A673 (cell line): ENCODE measurements around the gene MORC3. TPM values are rescaled to one million over a fixed set of nuclear protein-coding genes. Genes with fewer than 3 reads are reported as not detected.

Source experiments
- BruUV-seq: library from RNA; stranded (reverse); fragments of 400-500 nt; replicated peaks from 2 replicates; lab custom pipeline; 2021; lab: Mats Ljungman, UMichigan
- CTCF ChIA-PET: fragments of 300-600 bp; sonication (Branson Sonifier 250); formaldehyde crosslinking; loops from one replicate; lab custom pipeline; 2022; ENCODE audit warnings: antibody characterized with exemption; lab: Charles Lee
- POLR2A ChIA-PET: fragments of 300-600 bp; sonication (Branson Sonifier 250); formaldehyde crosslinking; loops from one replicate; lab custom pipeline; 2022; ENCODE audit warnings: antibody characterized with exemption; ENCODE audit not compliant: low non-redundant PET; lab: Charles Lee
- DNase-seq: peaks from one replicate; pipeline ENCODE4 v3.0.0-alpha.2; 2015; ENCODE audit warnings: low spot score
- H3K27ac ChIP-seq: fragments of 200-600 bp; sonication (generic); 2 replicates; pipeline ENCODE4 v1.5.1; 2016; ENCODE audit warnings: mixed run types, low read depth, mild to moderate bottlenecking, mixed read lengths, antibody characterized with exemption, low read length; ENCODE audit not compliant: poor library complexity, severe bottlenecking
- H3K27me3 ChIP-seq: fragments of 200-600 bp; sonication (generic); replicated peaks from 2 replicates; pipeline ENCODE4 v1.6.1; 2017; ENCODE audit warnings: mixed run types, low read depth, mild to moderate bottlenecking, mixed read lengths, antibody characterized with exemption, low read length; ENCODE audit not compliant: insufficient read depth, poor library complexity
- H3K36me3 ChIP-seq: fragments of 200-600 bp; sonication (generic); 2 replicates; pipeline ENCODE4 v1.6.1; 2016; ENCODE audit warnings: mixed run types, mild to moderate bottlenecking, mixed read lengths, antibody characterized with exemption, low read length; ENCODE audit not compliant: insufficient read depth, poor library complexity, severe bottlenecking
- H3K4me1 ChIP-seq: fragments of 200-600 bp; sonication (generic); 2 replicates; pipeline ENCODE4 v1.6.1; 2017; ENCODE audit warnings: mixed run types, mild to moderate bottlenecking, mixed read lengths, antibody characterized with exemption, low read length; ENCODE audit not compliant: insufficient read depth, poor library complexity, severe bottlenecking
- H3K4me3 ChIP-seq: fragments of 200-600 bp; sonication (generic); 2 replicates; pipeline ENCODE4 v1.5.1; 2016; ENCODE audit warnings: low read depth, mixed run types, mild to moderate bottlenecking, mixed read lengths, low read length; ENCODE audit not compliant: poor library complexity, severe bottlenecking
- H3K9me3 ChIP-seq: fragments of 200-600 bp; sonication (generic); 2 replicates; pipeline ENCODE4 v1.6.1; 2016; ENCODE audit warnings: mixed run types, low read depth, mild to moderate bottlenecking, mixed read lengths, antibody characterized with exemption, low read length; ENCODE audit not compliant: poor library complexity, severe bottlenecking
- CTCF ChIP-seq: fragments of 300-800, 200-600 bp; sonication (generic); conservative IDR thresholded peaks from 2 replicates; pipeline ENCODE4 v1.5.1; 2017; ENCODE audit warnings: low read depth, mild to moderate bottlenecking, antibody characterized with exemption, low read length, moderate library complexity, mixed read lengths
- EZH2 ChIP-seq: fragments of 200-600 bp; sonication (generic); IDR thresholded peaks from 2 replicates; pipeline ENCODE4 v1.6.1; 2017; ENCODE audit warnings: borderline replicate concordance, low read depth, mild to moderate bottlenecking, mixed read lengths, antibody characterized with exemption, low read length; ENCODE audit not compliant: poor library complexity, severe bottlenecking
- intact Hi-C: fragments of 100-400 bp; cut with micrococcal nuclease; formaldehyde crosslinking; loops from one replicate; pipeline ENCODE4 v1.10.0; 2022; ENCODE audit not compliant: unreplicated experiment
- total RNA-seq: library from RNA; stranded (reverse); gene quantifications from 2 replicates; pipeline ENCODE4 v1.2.3, GENCODE V29; 2021

Gene MORC3
- total RNA-seq, 1 experiment from 2014 or later = 30.0 TPM

- ChIA-PET CTCF (no interaction called here), POLR2A (no interaction called here)
- H3K27ac ChIP-seq = peak overlapping the region; percentile 80
- H3K4me3 ChIP-seq = peak overlapping the region; percentile 70
- no TSS peak for BruUV-seq
- no peaks in the 10 kb centered on the region for H3K27me3 ChIP-seq
- H3K9me3 ChIP-seq = no peaks in the 10 kb centered on the region
- H3K36me3 ChIP-seq = peaks cover 13% of the 10 kb centered on the region
- no peak for TF ChIP-seq EZH2
- TF ChIP-seq CTCF = no peak
- peaks cover 30% of the 10 kb centered on the region for H3K4me1 ChIP-seq
- no peak for DNase-seq
- intact Hi-C loops = loop anchor here (2.0 to 5.0 kb wide), 2 partner anchors 228 to 244 kb away; partner anchors contain the start of gene DOP1B
Measured at GRCh38 chr21:36384885-36385232, 64.9 kb downstream of the MORC3 start.

GRCh38 chr21:36385233-36386030 lies 65.4 kb downstream of the MORC3 start, which contains the start of gene CHAF1B:
Gene CHAF1B (plus strand): TSS chr21:36385392. CDS start chr21:36386137, 745 bp downstream.
- peak; percentile 81 for DNase-seq
- TF ChIP-seq CTCF (no peak), EZH2 (no peak)
- intact Hi-C loops = loop anchor here (2.0 to 5.0 kb wide), 2 partner anchors 228 to 245 kb away; partner anchors contain the start of gene DOP1B
- Histone ChIP-seq H3K27ac (peak within 1 kb of the TSS; percentile 80), H3K4me1 (peaks cover 24% of the 10 kb centered on the region), H3K9me3 (no peaks in the 10 kb centered on the region), H3K4me3 (peak within 1 kb of the TSS; percentile 70), H3K36me3 (peaks cover 13% of the 10 kb centered on the region), H3K27me3 (no peaks in the 10 kb centered on the region)
- no TSS peak for BruUV-seq
- POLR2A ChIA-PET = no interaction called here
- CTCF ChIA-PET = no interaction called here

- peaks cover 13% of the 10 kb centered on the region for H3K36me3 ChIP-seq
- DNase-seq = no peak
- H3K4me1 ChIP-seq = peaks cover 20% of the 10 kb centered on the region
- peak overlapping the region; percentile 70 for H3K4me3 ChIP-seq
- no TSS peak for BruUV-seq
- H3K9me3 ChIP-seq = no peaks in the 10 kb centered on the region
- ChIA-PET CTCF (no interaction called here), POLR2A (no interaction called here)
- H3K27me3 ChIP-seq = no peaks in the 10 kb centered on the region
- intact Hi-C loops = loop anchor here (5.0 kb wide), 1 partner anchor 229 kb away; the partner anchor contains the start of gene DOP1B
- H3K27ac ChIP-seq = peak overlapping the region; percentile 80
- TF ChIP-seq EZH2 (no peak), CTCF (no peak)
Measured at GRCh38 chr21:36386031-36386642, 66.1 kb downstream of the MORC3 start.
